Stimulated activated effector memory CD8-positive, alpha-beta T cell treated with anti-CD3 and anti-CD28 coated beads, Interleukin-12 subunit alpha, Interleukin-12 subunit beta, amount 100 ng/mL, for 72 hours (primary cell): ENCODE data around the gene TMTC1.
A peak's percentile ranks its signal among the peaks of the same experiment; 100 is the strongest.

Source experiments
- ATAC-seq: fragments of 150-1000 bp; cut with Tn5 transposase; 2 replicates; pipeline ENCODE4 v1.10.0; 2021
- DNase-seq, 2 donors: peaks; one replicate each; pipeline ENCODE4 v3.0.0; 2021 to 2022; ENCODE audit warnings: low spot score in 2 of 2
- H3K27ac Mint-ChIP-seq: one replicate; pipeline ENCODE4 v1.8.0; 2022; ENCODE audit warnings: mild to moderate bottlenecking, mixed read lengths
- H3K36me3 Mint-ChIP-seq: one replicate; pipeline ENCODE4 v1.8.0; 2022; ENCODE audit warnings: mild to moderate bottlenecking, mixed read lengths
- H3K4me1 Mint-ChIP-seq: one replicate; pipeline ENCODE4 v1.8.0; 2022; ENCODE audit warnings: mixed read lengths
- H3K4me3 Mint-ChIP-seq: one replicate; pipeline ENCODE4 v1.8.0; 2022; ENCODE audit warnings: mild to moderate bottlenecking, mixed read lengths
- H3K9me3 Mint-ChIP-seq: one replicate; pipeline ENCODE4 v1.8.0; 2022; ENCODE audit warnings: mixed read lengths

Gene TMTC1

DNA sequence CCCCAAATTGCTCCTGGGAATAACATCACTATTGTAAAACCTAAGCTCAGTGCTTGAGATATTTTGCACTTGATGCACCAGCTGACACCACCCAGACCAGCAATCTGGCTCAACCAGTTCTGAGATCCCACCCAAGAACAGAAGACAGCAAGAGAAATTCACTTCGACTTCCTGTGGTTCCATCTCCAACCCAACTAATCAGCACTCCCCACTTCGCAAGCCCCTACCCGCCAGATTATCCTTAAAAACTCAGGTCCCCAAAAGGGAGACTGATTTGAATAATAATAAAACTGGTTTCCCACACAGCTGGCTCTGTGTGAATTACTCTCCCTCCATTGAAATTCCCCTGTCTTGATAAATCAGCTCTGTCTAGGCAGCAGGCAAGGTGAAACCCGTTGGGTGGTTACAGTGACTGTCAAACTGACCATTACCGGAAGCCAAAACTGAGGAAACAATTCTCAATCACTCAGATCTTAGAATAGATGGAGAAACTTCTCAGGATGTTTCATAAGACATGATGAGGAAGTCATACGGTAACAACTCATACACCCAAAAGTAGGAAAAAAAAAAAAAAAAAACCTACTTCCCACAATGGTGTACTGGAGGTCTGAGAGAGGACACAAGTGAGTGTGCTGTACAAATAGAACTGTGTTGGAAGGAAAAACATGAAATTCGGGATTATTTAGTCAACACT lies 92.4 kb downstream of the TMTC1 start:
- DNase-seq (no peak), ATAC-seq (no peak)
- Mint-ChIP-seq H3K36me3 (no peaks in the 10 kb centered on the region), H3K4me1 (no peaks in the 10 kb centered on the region), H3K9me3 (peaks cover 2% of the 10 kb centered on the region), H3K27ac (no peak overlapping the region), H3K4me3 (no peak overlapping the region)

DNA sequence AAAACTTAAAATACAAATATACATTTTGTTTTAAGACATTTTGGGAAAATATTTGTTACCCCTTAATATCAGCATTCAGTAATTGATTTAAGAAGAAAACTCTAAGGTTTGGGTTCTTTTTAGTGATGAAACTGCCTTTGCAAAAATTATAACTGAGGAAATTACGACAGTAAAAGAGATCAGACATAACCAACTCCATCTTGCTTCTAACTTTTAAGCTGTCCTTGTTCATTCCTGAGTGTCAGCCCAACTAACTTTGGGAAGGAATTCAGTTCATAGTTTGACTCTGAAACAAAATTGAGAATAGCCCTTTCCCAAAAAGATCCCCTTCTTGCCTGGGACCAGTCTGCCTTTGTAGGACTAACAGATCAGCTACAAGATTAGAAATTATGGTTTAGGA lies 93.0 kb downstream of the TMTC1 start:
- no peak overlapping the region for H3K27ac Mint-ChIP-seq
- H3K4me3 Mint-ChIP-seq = no peak overlapping the region
- no peak for DNase-seq
- H3K4me1 Mint-ChIP-seq = no peaks in the 10 kb centered on the region
- no peak for ATAC-seq
- no peaks in the 10 kb centered on the region for H3K36me3 Mint-ChIP-seq
- peaks cover 2% of the 10 kb centered on the region for H3K9me3 Mint-ChIP-seq

GRCh38 chr12:29688914-29689313 lies 94.8 kb downstream of the TMTC1 start:
- peaks cover 2% of the 10 kb centered on the region for H3K9me3 Mint-ChIP-seq
- ATAC-seq = no peak
- H3K27ac Mint-ChIP-seq = no peak overlapping the region
- H3K4me1 Mint-ChIP-seq = no peaks in the 10 kb centered on the region
- no peaks in the 10 kb centered on the region for H3K36me3 Mint-ChIP-seq
- H3K4me3 Mint-ChIP-seq = no peak overlapping the region
- DNase-seq = no peak

DNA sequence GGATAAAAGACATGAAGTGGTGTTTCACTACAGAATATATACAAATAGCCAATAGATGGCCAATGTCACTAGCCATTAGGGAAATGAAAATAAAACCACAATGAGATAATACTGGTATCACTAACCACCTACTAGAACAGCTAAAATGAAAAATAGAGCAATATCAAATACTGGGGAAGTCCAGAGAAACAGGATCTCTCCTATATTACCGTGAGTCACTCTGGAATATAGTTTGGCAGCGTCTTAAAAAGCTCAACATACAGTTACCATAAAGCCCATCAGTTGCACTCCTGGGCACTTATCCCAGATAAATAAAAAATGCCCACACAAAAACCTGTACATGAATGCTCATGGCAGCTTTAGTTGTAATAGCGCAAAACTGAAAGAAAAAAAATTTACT lies 101.7 kb downstream of the TMTC1 start:
- H3K4me1 Mint-ChIP-seq = no peaks in the 10 kb centered on the region
- peaks cover 2% of the 10 kb centered on the region for H3K9me3 Mint-ChIP-seq

DNA sequence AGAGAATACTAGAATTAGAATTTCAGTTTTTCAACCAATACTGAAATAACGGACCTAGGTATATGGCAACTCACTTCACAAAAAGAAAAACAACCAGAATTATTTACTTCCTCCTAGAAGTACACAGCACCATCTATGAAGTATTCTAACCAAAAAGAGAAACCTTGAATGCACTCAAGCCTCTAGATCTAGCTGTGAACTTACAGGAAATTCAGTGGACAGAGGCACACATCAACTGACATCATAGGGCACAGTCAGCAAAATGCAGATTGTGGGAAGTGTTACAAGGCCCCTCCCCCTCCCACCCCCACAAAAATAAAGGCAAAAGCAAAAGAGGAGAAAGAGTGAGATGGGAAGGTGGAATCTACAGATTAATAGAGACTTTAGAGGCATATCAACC lies 102.4 kb downstream of the TMTC1 start:
- Mint-ChIP-seq H3K9me3 (peaks cover 2% of the 10 kb centered on the region), H3K36me3 (no peaks in the 10 kb centered on the region)
- ATAC-seq = no peak

More for the DNA sequence above, 101.7 kb downstream of the TMTC1 start:
- H3K36me3 Mint-ChIP-seq = no peaks in the 10 kb centered on the region
- H3K4me3 Mint-ChIP-seq = no peak overlapping the region
- H3K27ac Mint-ChIP-seq = no peak overlapping the region
- ATAC-seq (no peak), DNase-seq (no peak)

GRCh38 chr12:29676676-29677075 lies 107.1 kb downstream of the TMTC1 start:
- DNase-seq (no peak), ATAC-seq (no peak)
- Mint-ChIP-seq H3K4me1 (no peaks in the 10 kb centered on the region), H3K9me3 (peaks cover 2% of the 10 kb centered on the region), H3K36me3 (no peaks in the 10 kb centered on the region), H3K4me3 (no peak overlapping the region), H3K27ac (no peak overlapping the region)

More for the DNA sequence above, 102.4 kb downstream of the TMTC1 start:
- no peaks in the 10 kb centered on the region for H3K4me1 Mint-ChIP-seq
- H3K4me3 Mint-ChIP-seq = no peak overlapping the region
- DNase-seq = no peak
- no peak overlapping the region for H3K27ac Mint-ChIP-seq

- ATAC-seq (no peak), DNase-seq (no peak)
- Mint-ChIP-seq H3K36me3 (no peaks in the 10 kb centered on the region), H3K9me3 (peaks cover 1% of the 10 kb centered on the region), H3K27ac (no peak overlapping the region), H3K4me3 (no peak overlapping the region), H3K4me1 (no peaks in the 10 kb centered on the region)
Measured at GRCh38 chr12:29674463-29674862, 109.3 kb downstream of the TMTC1 start.

DNA sequence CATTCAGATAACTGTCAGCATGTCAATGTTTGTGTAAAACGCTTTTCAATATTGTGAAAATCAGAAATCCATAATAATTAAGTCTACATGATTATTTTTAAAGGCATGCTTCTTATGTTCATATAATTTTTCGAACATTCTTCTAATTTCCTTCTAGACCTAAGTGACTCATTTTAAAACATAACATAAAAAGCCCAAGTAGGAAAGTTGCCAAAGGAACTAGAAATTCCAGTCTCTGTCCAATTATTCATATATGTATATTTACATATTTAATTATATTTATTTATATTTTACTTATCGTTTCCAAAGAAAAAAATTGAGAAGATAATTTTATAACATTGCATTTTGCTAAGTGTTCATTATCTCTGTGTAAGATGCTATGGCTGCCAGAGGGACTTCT lies 110.4 kb downstream of the TMTC1 start:
- Mint-ChIP-seq H3K9me3 (no peaks in the 10 kb centered on the region), H3K27ac (no peak overlapping the region), H3K4me3 (no peak overlapping the region), H3K4me1 (no peaks in the 10 kb centered on the region), H3K36me3 (no peaks in the 10 kb centered on the region)
- DNase-seq (no peak), ATAC-seq (no peak)

- ATAC-seq (no peak), DNase-seq (no peak)
- Mint-ChIP-seq H3K4me1 (no peaks in the 10 kb centered on the region), H3K27ac (no peak overlapping the region), H3K9me3 (no peaks in the 10 kb centered on the region), H3K4me3 (no peak overlapping the region), H3K36me3 (no peaks in the 10 kb centered on the region)
Measured at GRCh38 chr12:29672580-29672979, 111.2 kb downstream of the TMTC1 start.

DNA sequence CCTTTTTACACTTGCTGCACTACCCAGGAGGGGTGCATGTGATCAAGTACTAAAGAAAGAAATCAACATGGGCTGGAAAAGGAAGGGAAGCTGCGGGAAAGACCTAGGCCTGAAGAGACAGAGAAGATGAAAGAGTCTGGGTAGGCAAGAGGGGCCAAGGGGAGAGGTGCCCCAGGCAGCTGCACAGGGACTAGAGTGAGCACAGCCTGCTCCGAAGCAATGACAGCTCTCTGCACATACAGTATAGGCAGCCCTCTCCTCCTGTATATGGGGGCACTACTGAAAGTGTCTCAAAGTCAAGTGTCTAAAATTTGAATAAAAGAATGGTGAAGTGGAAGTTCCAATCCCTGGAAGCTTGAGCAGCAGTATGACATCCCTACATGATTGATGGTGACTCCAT lies 112.0 kb downstream of the TMTC1 start:
- no peaks in the 10 kb centered on the region for H3K36me3 Mint-ChIP-seq
- H3K4me3 Mint-ChIP-seq = no peak overlapping the region
- H3K27ac Mint-ChIP-seq = no peak overlapping the region
- H3K4me1 Mint-ChIP-seq = no peaks in the 10 kb centered on the region
- no peaks in the 10 kb centered on the region for H3K9me3 Mint-ChIP-seq
- ATAC-seq (peak; percentile 55), DNase-seq (no peak)

DNA sequence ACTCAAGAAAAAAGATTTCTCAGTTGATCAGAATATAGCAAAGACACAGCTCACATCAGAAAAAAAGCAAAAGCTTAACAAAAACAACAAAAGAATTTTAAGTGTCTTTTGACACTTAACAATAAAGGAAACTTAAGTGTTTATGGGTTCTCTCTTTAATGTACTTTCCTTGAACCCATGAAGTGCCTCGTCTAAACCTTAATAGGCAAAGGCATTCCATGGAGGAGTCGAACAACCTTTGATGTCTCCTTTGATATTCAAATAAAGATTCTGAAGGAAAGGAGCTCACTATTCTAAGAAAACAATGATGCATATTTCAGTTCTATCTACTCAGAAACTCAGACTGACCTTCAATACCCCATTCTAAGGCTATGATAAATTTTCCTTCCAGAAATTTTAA lies 116.7 kb downstream of the TMTC1 start:
- H3K27ac Mint-ChIP-seq = no peak overlapping the region
- no peaks in the 10 kb centered on the region for H3K36me3 Mint-ChIP-seq
- H3K4me3 Mint-ChIP-seq = no peak overlapping the region
- H3K9me3 Mint-ChIP-seq = no peaks in the 10 kb centered on the region
- H3K4me1 Mint-ChIP-seq = no peaks in the 10 kb centered on the region
- no peak for ATAC-seq
- DNase-seq = no peak

GRCh38 chr12:29665107-29665506 lies 118.6 kb downstream of the TMTC1 start:
- no peak for ATAC-seq
- Mint-ChIP-seq H3K4me1 (no peaks in the 10 kb centered on the region), H3K27ac (no peak overlapping the region), H3K4me3 (no peak overlapping the region), H3K9me3 (no peaks in the 10 kb centered on the region), H3K36me3 (no peaks in the 10 kb centered on the region)
- DNase-seq = no peak

- Mint-ChIP-seq H3K36me3 (no peaks in the 10 kb centered on the region), H3K4me3 (no peak overlapping the region), H3K4me1 (no peaks in the 10 kb centered on the region), H3K9me3 (no peaks in the 10 kb centered on the region), H3K27ac (no peak overlapping the region)
- no peak for ATAC-seq
- DNase-seq = no peak
Measured at GRCh38 chr12:29662734-29663323, 120.9 kb downstream of the TMTC1 start.

GRCh38 chr12:29660847-29661246 lies 122.9 kb downstream of the TMTC1 start:
- no peaks in the 10 kb centered on the region for H3K4me1 Mint-ChIP-seq

GRCh38 chr12:29656762-29657538 lies 126.8 kb downstream of the TMTC1 start:
- H3K36me3 Mint-ChIP-seq = no peaks in the 10 kb centered on the region

More at GRCh38 chr12:29660847-29661246, 122.9 kb downstream of the TMTC1 start:
- Mint-ChIP-seq H3K36me3 (no peaks in the 10 kb centered on the region), H3K4me3 (no peak overlapping the region), H3K9me3 (no peaks in the 10 kb centered on the region), H3K27ac (no peak overlapping the region)
- no peak for ATAC-seq
- DNase-seq = no peak

DNA sequence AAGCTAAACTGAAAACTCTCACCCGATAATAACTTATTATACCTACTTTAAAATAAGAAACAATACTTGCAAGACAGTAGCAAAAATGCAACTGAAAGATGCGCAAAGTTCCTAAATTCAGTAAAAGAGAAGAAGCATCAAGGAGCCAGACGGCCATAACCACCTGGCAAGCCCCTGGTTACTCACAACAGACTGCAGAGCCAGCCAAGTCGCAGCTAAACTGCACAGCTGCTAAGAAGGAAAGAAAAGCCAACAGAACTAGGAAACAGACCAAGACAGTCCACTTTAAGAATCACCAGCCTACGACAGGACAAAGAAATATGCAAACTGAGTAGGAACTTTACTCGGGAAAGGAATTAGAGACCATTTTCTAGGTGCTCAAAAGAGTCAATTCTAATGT lies 127.9 kb downstream of the TMTC1 start:
- Mint-ChIP-seq H3K4me1 (no peaks in the 10 kb centered on the region), H3K4me3 (no peak overlapping the region), H3K27ac (no peak overlapping the region), H3K9me3 (no peaks in the 10 kb centered on the region), H3K36me3 (no peaks in the 10 kb centered on the region)
- ATAC-seq (no peak), DNase-seq (no peak)

More at GRCh38 chr12:29656762-29657538, 126.8 kb downstream of the TMTC1 start:
- Mint-ChIP-seq H3K27ac (no peak overlapping the region), H3K4me3 (no peak overlapping the region), H3K4me1 (no peaks in the 10 kb centered on the region), H3K9me3 (no peaks in the 10 kb centered on the region)
- ATAC-seq (no peak), DNase-seq (no peak)
